Urinary bladder (tissue), 4 donors: ENCODE measurements around the gene PPM1N. TPM values are rescaled to one million over a fixed set of nuclear protein-coding genes. Genes with fewer than 3 reads are reported as not detected.
A peak's percentile ranks its signal among the peaks of the same experiment; 100 is the strongest.

Source experiments
- DNase-seq: peaks from one replicate; pipeline ENCODE4 v3.0.0-alpha.2; 2015; ENCODE audit errors: extremely low spot score
- H3K27ac ChIP-seq: one replicate; pipeline ENCODE4 v1.5.1; 2013; ENCODE audit warnings: low read depth, mild to moderate bottlenecking, moderate library complexity
- H3K36me3 ChIP-seq: one replicate; pipeline ENCODE4 v1.6.1; 2013; ENCODE audit warnings: mild to moderate bottlenecking, moderate library complexity; ENCODE audit not compliant: insufficient read depth
- H3K4me1 ChIP-seq: one replicate; pipeline ENCODE4 v1.6.1; 2013; ENCODE audit warnings: mild to moderate bottlenecking, moderate library complexity; ENCODE audit not compliant: insufficient read depth
- H3K4me3 ChIP-seq: one replicate; pipeline ENCODE4 v1.5.1; 2013; ENCODE audit warnings: low read depth, low read length
- WGBS: extraction: QIAGEN DNeasy Blood & Tissue Kit; methylation state at CpG from one replicate; pipeline ENCODE4 v1.1.7; 2013; 5-methylcytosine and 5-hydroxymethylcytosine counted together
- polyA plus RNA-seq: library from polyadenylated mRNA; stranded (reverse); fragments of 200-250 nt; gene quantifications from one replicate; pipeline ENCODE4 v1.2.3, GENCODE V29; 2013
- total RNA-seq: library from RNA; depleted of rRNA; stranded (reverse); fragments of >200 nt; gene quantifications from one replicate; pipeline ENCODE4 v1.2.3, GENCODE V29; 2014
- donor health status: healthy with polysubstance abuse.
- donor health status: healthy.

Gene PPM1N
- total and polyA plus RNA-seq, 2 donors, result 0.53 to 5.3 TPM

- no peaks in the 10 kb centered on the region for H3K36me3 ChIP-seq
- no peak overlapping the region for H3K27ac ChIP-seq
- DNase-seq, result no peak
- peaks cover 3% of the 10 kb centered on the region for H3K4me1 ChIP-seq
- no peak overlapping the region for H3K4me3 ChIP-seq
- 71% methylated on average over 10 of the region's 10 CpGs for WGBS
These were observed 16.9 kb downstream of the PPM1N start for GRCh38 chr19:45515081-45515624.

DNA sequence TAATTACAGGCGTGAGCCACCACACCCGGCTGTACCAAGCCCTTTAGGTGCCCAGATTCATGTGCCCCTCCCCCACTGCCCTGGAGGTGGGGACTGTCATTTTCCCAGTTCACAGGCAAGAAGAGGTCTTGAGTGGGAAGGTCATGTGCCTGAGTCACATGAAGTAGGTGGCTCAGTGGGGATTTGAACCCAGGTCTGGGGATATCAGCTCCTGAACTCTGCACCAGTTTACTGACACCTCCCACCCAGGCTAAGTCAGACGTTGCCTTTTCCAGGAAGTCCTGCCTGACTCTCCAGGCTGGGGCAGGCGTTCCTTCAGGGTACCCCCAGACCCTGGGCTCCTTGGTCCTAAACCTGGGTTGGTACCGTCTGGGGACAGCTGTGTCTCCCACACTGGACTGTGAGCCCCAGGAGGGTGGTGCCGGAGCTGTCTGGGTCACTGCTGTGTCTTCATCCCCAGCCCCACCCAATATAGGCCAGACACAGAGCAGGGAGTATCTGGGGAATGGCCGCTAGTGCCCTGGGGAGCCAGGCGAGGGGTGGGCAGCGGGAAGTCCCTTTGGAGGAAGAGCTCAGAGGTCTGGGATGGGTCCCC is 17.7 kb downstream of the PPM1N start:
- DNase-seq, result no peak
- 77% methylated on average over 9 of the region's 9 CpGs for WGBS
- no peaks in the 10 kb centered on the region for H3K36me3 ChIP-seq
- H3K4me1 ChIP-seq, result peaks cover 3% of the 10 kb centered on the region
- no peak overlapping the region for H3K4me3 ChIP-seq
- no peak overlapping the region for H3K27ac ChIP-seq

DNA sequence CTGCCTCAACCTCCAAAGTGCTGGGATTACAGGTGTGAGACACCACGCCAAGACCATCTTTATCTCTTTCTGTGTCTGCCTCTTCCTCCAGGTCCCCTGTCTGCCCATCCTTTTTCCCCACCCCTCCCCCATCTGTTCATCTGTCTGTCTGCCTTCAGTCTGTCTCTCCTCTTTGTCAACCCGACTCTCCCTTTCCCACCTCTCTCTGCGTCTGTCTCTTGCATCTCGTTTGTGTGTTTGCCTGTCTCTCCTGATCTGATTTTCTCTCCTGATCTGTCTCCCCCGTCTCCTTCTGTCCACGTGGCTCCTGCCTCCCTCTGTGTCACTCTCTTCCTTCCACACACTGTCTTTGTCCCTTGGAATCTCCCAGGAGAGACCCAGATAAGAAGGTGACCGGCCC is 19.0 kb downstream of the PPM1N start:
- Histone ChIP-seq H3K4me3 (no peak overlapping the region), H3K36me3 (no peaks in the 10 kb centered on the region), H3K4me1 (peaks cover 3% of the 10 kb centered on the region), H3K27ac (no peak overlapping the region)
- no peak for DNase-seq
- whole genome bisulfite sequencing, result 65% methylated on average over 7 of the region's 7 CpGs

DNA sequence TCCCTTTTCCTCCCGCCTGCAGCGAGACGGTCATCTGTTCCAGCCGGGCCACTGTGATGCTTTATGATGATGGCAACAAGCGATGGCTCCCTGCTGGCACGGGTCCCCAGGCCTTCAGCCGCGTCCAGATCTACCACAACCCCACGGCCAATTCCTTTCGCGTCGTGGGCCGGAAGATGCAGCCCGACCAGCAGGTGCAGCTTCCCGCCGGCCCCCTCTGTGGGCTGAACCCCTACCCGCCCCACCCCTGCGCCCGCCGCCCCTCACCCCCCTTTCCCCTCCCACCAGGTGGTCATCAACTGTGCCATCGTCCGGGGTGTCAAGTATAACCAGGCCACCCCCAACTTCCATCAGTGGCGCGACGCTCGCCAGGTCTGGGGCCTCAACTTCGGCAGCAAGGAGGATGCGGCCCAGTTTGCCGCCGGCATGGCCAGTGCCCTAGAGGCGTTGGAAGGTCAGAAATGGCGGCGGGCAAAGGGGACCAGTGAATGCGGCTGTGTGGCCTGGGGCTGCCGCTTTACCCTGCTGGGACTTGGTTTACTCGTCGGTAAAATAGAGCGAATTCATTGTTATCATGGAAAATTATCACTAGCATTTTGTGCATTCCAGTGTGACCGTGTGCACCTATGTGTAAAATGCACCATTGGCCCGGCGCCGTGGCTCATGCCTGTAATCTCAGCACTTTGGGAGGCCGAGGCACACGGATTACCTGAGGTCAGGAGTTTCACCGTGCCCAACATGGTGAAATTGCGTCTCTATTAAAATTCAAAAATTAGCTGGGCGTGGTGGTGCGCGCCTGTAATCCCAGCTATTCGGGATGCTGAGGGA is 19.6 kb downstream of the PPM1N start:
- Histone ChIP-seq H3K36me3 (peaks cover 3% of the 10 kb centered on the region), H3K27ac (no peak overlapping the region), H3K4me1 (peaks cover 3% of the 10 kb centered on the region), H3K4me3 (no peak overlapping the region)
- no peak for DNase-seq
- WGBS, result 87% methylated on average over 50 of the region's 50 CpGs

- no peak overlapping the region for H3K27ac ChIP-seq
- peaks cover 3% of the 10 kb centered on the region for H3K4me1 ChIP-seq
- peaks cover 3% of the 10 kb centered on the region for H3K36me3 ChIP-seq
- no peak overlapping the region for H3K4me3 ChIP-seq
- DNase-seq, result no peak
- WGBS, result 87% methylated on average over 7 of the region's 7 CpGs
These were observed 20.2 kb downstream of the PPM1N start for GRCh38 chr19:45518469-45518826.

DNA sequence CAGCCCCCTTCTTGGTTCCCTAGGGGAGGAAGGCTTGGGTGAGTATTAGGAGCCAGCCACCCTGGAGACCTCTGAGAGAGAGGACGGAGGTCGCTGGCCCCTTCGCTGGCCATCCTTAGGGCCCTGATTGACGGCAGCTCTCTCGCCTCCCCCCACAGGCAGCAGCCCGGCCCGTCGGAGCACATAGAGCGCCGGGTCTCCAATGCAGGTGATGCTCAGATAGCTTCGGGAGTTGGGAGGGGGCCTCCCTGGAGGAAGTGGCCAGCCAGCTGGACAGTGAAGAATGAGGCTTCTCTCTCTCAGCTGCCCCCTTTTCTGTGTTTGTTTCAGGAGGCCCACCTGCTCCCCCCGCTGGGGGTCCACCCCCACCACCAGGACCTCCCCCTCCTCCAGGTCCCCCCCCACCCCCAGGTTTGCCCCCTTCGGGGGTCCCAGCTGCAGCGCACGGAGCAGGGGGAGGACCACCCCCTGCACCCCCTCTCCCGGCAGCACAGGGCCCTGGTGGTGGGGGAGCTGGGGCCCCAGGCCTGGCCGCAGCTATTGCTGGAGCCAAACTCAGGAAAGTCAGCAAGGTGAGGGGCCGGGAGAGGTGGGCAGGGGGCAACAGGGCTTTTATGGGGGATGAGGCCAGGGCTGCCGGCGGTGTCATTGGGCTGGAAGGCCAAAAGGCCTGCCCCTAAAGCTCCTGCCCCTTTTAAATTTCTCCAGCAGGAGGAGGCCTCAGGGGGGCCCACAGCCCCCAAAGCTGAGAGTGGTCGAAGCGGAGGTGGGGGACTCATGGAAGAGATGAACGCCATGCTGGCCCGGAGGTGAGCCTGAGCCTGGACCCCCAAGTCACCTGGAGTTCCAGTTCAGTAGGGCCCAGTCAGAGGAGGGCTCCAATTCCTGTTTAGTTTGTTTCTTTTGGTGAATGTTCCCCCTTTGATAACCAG is 24.0 kb downstream of the PPM1N start:
- H3K36me3 ChIP-seq, result peaks cover 3% of the 10 kb centered on the region
- WGBS, result 80% methylated on average over 24 of the region's 24 CpGs
- H3K4me1 ChIP-seq, result no peaks in the 10 kb centered on the region
- DNase-seq, result no peak
- no peak overlapping the region for H3K4me3 ChIP-seq
- H3K27ac ChIP-seq, result no peak overlapping the region

DNA sequence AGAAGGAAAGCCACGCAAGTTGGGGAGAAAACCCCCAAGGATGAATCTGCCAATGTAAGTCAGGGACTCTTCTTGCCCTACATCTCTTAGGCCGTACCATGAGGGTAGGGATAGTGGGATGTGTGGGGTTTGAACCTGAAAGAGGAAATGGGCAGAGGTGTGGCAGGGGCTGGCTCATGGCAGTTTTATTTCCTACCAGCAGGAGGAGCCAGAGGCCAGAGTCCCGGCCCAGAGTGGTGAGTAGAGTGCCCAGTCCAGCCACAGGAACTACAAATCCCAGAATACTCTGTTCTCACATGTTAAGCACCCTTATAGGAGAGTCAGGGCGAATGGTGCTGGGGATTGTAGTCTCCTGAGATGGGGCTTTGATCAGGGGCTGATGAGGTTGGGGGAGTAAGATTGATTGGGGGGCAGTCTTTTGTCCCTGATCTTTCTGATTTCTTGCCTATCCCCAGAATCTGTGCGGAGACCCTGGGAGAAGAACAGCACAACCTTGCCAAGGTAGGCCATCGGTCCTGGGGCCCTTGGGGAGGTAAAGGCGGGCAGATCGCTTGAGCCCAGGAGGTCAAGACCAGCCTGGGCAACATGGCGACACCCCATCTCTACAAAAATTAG is 25.5 kb downstream of the PPM1N start:
- WGBS, result 72% methylated on average over 9 of the region's 9 CpGs
- DNase-seq, result peak; percentile 77
- no peaks in the 10 kb centered on the region for H3K4me1 ChIP-seq
- H3K27ac ChIP-seq, result no peak overlapping the region
- H3K36me3 ChIP-seq, result peaks cover 3% of the 10 kb centered on the region
- H3K4me3 ChIP-seq, result no peak overlapping the region

- Histone ChIP-seq H3K4me3 (no peak overlapping the region), H3K27ac (no peak overlapping the region), H3K36me3 (peaks cover 3% of the 10 kb centered on the region), H3K4me1 (no peaks in the 10 kb centered on the region)
- WGBS, result 90% methylated on average over 15 of the region's 15 CpGs
- no peak for DNase-seq
These were observed 26.4 kb downstream of the PPM1N start for GRCh38 chr19:45524575-45525129.

DNA sequence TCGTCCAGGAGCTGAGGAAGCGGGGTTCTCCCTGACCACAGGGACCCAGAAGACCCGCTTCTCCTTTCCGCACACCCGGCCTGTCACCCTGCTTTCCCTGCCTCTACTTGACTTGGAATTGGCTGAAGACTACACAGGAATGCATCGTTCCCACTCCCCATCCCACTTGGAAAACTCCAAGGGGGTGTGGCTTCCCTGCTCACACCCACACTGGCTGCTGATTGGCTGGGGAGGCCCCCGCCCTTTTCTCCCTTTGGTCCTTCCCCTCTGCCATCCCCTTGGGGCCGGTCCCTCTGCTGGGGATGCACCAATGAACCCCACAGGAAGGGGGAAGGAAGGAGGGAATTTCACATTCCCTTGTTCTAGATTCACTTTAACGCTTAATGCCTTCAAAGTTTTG is 27.9 kb downstream of the PPM1N start:
- Histone ChIP-seq H3K4me1 (no peaks in the 10 kb centered on the region), H3K27ac (no peak overlapping the region), H3K4me3 (no peak overlapping the region), H3K36me3 (peaks cover 3% of the 10 kb centered on the region)
- no peak for DNase-seq
- 68% methylated on average over 9 of the region's 9 CpGs for WGBS

DNA sequence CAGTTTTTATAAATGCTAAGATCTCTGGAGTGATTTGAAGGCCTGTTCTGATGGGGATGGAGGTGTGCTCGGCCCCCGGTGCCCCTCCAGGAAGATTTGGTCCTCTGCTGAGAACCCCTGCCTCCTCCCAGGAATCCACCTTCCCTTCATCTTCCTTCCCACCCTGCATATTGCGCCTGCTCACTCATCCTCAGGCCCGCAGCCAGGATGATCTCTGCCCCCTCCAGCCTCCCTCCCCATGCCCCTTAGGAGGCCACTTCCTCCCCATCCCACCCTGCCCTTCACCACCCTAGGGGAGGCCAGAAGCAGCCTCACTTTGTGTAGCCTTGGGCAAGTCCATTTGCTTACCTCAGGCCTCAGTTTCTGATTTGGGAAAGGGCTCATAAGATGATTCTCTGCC is 28.7 kb downstream of the PPM1N start:
- Histone ChIP-seq H3K27ac (no peak overlapping the region), H3K4me3 (no peak overlapping the region), H3K36me3 (peaks cover 3% of the 10 kb centered on the region), H3K4me1 (no peaks in the 10 kb centered on the region)
- 89% methylated on average over 4 of the region's 4 CpGs for WGBS
- DNase-seq, result no peak

- no peak for DNase-seq
- H3K4me3 ChIP-seq, result no peak overlapping the region
- no peaks in the 10 kb centered on the region for H3K4me1 ChIP-seq
- no peak overlapping the region for H3K27ac ChIP-seq
- peaks cover 1% of the 10 kb centered on the region for H3K36me3 ChIP-seq
- WGBS, result 67% methylated on average over 15 of the region's 15 CpGs
These were observed 29.5 kb downstream of the PPM1N start for GRCh38 chr19:45527731-45528130.

DNA sequence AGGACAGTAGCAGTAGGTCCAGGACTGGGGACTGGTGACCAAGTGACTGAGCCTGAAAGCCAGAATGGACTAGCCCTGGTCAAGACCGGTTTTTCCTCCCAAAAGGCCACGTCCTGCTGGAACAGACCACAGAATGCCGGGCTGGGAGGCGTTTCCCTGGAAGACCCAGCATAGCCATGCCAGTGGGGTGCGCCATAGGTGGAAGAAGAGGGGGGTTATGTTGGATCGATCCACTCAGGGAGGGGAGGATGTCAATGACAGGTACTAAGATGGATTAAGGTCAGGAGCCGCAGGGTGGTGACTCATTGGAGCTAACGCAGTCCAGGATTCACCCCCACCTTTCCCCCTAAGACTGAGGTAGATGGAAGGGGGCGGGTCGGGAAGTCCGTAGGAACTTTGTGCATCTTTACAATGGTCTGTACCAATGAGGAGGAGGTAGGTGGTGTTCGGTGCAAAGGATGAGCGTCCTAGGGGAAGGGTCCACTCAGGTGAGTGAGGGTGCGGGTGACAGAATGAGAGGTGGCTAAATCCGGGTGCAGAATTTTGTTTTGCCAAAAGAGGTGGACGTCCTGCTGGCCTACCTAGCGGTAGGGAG is 30.0 kb downstream of the PPM1N start:
- H3K27ac ChIP-seq, result no peak overlapping the region
- no peaks in the 10 kb centered on the region for H3K4me1 ChIP-seq
- WGBS, result 22% methylated on average over 17 of the region's 17 CpGs
- DNase-seq, result no peak
- no peaks in the 10 kb centered on the region for H3K36me3 ChIP-seq
- no peak overlapping the region for H3K4me3 ChIP-seq
